Measurements from ENCODE around the gene RBX1.

GRCh38 chr22:40991298-40991697 is 40.1 kb downstream of the RBX1 start:
- TF ChIP-seq TAF1 (IDR thresholded peaks at IDR 0.05; ENCODE audit: low read depth) (no peak), RAD21 (IDR thresholded peaks at IDR 0.05; ENCODE audit: low read depth) (no peak), USF1 (IDR thresholded peaks at IDR 0.05) (no peak), EP300 (IDR thresholded peaks at IDR 0.05; ENCODE audit: borderline replicate concordance) (no peak), YY1 (IDR thresholded peaks at IDR 0.05; ENCODE audit: low read depth) (no peak), CEBPB (IDR thresholded peaks at IDR 0.05) (no peak), FOXM1 (IDR thresholded peaks at IDR 0.05; ENCODE audit: borderline replicate concordance, low read depth) (no peak), REST (IDR thresholded peaks at IDR 0.05; ENCODE audit: low read depth) (no peak), TCF12 (IDR thresholded peaks at IDR 0.05; ENCODE audit: low read depth) (no peak), NFIC (IDR thresholded peaks at IDR 0.05) (no peak)
- TF ChIP-seq, protein P1, sequence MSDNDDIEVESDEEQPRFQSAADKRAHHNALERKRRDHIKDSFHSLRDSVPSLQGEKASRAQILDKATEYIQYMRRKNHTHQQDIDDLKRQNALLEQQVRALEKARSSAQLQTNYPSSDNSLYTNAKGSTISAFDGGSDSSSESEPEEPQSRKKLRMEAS (IDR thresholded peaks at IDR 0.05) = no peak
